SK-N-SH (cell line): ENCODE results near the gene UQCRHL. TPM values are rescaled to one million over a fixed set of nuclear protein-coding genes. Genes with fewer than 3 reads are reported as not detected.

Source experiments
- CTCF ChIA-PET: fragments of 300-600, 350-600 bp; formaldehyde crosslinking; extraction: SDS; loops from one replicate; lab custom pipeline; 2021; lab: Yijun Ruan, JAX
- POLR2A ChIA-PET: fragments of 350-600 bp; sonication (Branson Sonifier 250); formaldehyde crosslinking; extraction: SDS; loops from one replicate; lab custom pipeline; 2020; ENCODE audit warnings: antibody characterized with exemption, inconsistent platforms; lab: Yijun Ruan, JAX
- DNase-seq: peaks from one replicate; pipeline ENCODE4 v3.0.0; 2012
- H2AFZ ChIP-seq: fragments of 200-600 bp; sonication (generic); 2 replicates; pipeline ENCODE4 v1.8.1; 2016; ENCODE audit warnings: antibody characterized with exemption, mild to moderate bottlenecking, low read depth
- H3F3A ChIP-seq: fragments of 200-600 bp; sonication (generic); replicated peaks from 2 replicates; pipeline ENCODE3; 2016; ENCODE audit warnings: antibody characterized with exemption, mild to moderate bottlenecking; ENCODE audit not compliant: insufficient read depth
- H3K27ac ChIP-seq, 2 experiments: fragments of 200-500 bp in 1 of 2; fragments of 200-600 bp in 1 of 2; sonication (Bioruptor generic) in 1 of 2; sonication (generic), shearing (Covaris generic) in 1 of 2; 2 replicates each; pipeline versions ENCODE4 v1.5.1 to v1.6.1; 2014 to 2016; ENCODE audit warnings: low read depth in 2 of 2, inconsistent platforms in 1 of 2, low read length in 1 of 2, mild to moderate bottlenecking in 1 of 2, mixed read lengths in 1 of 2
- H3K27me3 ChIP-seq: fragments of 200-600 bp; sonication (generic), shearing (Covaris generic); 2 replicates; pipeline ENCODE4 v1.6.1; 2016; ENCODE audit warnings: mixed run types; ENCODE audit not compliant: insufficient read depth
- H3K36me3 ChIP-seq, 2 experiments: fragments of 200-500 bp in 1 of 2; fragments of 200-600 bp in 1 of 2; sonication (Bioruptor generic) in 1 of 2; sonication (generic) in 1 of 2; replicated peaks in 1 of 2; 2 replicates each; pipeline versions ENCODE3 to v1.5.1; 2014 to 2016; ENCODE audit warnings: low read length in 1 of 2, mild to moderate bottlenecking in 1 of 2; ENCODE audit not compliant: insufficient read depth in 2 of 2, control insufficient read depth in 1 of 2
- H3K4me1 ChIP-seq, 2 experiments: fragments of 200-500 bp in 1 of 2; fragments of 200-600 bp in 1 of 2; sonication (Bioruptor generic) in 1 of 2; sonication (generic), shearing (Covaris generic) in 1 of 2; 2 replicates each; pipeline versions ENCODE4 v1.5.1 to v1.6.1; 2014 to 2016; ENCODE audit warnings: low read depth in 1 of 2, low read length in 1 of 2, mixed run types in 1 of 2; ENCODE audit not compliant: insufficient read depth in 2 of 2, control insufficient read depth in 1 of 2
- H3K4me2 ChIP-seq: fragments of 200-600 bp; sonication (generic), shearing (Covaris generic); 2 replicates; pipeline ENCODE4 v1.6.1; 2017; ENCODE audit warnings: mixed run types
- H3K4me3 ChIP-seq, 2 experiments: fragments of 200-500 bp in 1 of 2; fragments of 200-600 bp in 1 of 2; sonication (Bioruptor generic) in 1 of 2; sonication (generic), shearing (Covaris generic) in 1 of 2; 2 replicates each; pipeline versions ENCODE4 v1.5.1 to v1.8.1; 2014 to 2016; ENCODE audit warnings: low read depth in 2 of 2, inconsistent platforms in 1 of 2, low read length in 1 of 2, mild to moderate bottlenecking in 1 of 2, mixed read lengths in 1 of 2, moderate library complexity in 1 of 2
- H3K79me2 ChIP-seq: fragments of 200-600 bp; sonication (generic); 2 replicates; pipeline ENCODE4 v1.8.1; 2017; ENCODE audit warnings: mild to moderate bottlenecking; ENCODE audit not compliant: insufficient read depth
- H3K9ac ChIP-seq: fragments of 200-600 bp; sonication (generic); 2 replicates; pipeline ENCODE4 v1.6.1; 2017; ENCODE audit warnings: mixed run types
- H3K9me2 ChIP-seq: fragments of 200-600 bp; sonication (generic); 2 replicates; pipeline ENCODE4 v1.6.1; 2017; ENCODE audit warnings: mixed run types
- H3K9me3 ChIP-seq: fragments of 200-600 bp; sonication (generic); 2 replicates; pipeline ENCODE4 v1.6.1; 2017; ENCODE audit warnings: mixed run types, mild to moderate bottlenecking, moderate library complexity
- H4K20me1 ChIP-seq: fragments of 200-600 bp; sonication (generic); 2 replicates; pipeline ENCODE4 v1.6.1; 2017; ENCODE audit warnings: mild to moderate bottlenecking, mixed run types; ENCODE audit not compliant: insufficient read depth
- ELF1 ChIP-seq: IDR thresholded peaks from 2 replicates; pipeline ENCODE4 v1.4.0; 2012
- FOSL2 ChIP-seq: IDR thresholded peaks from 2 replicates; pipeline ENCODE4 v1.4.0; 2012; ENCODE audit warnings: low read depth, mild to moderate bottlenecking, moderate library complexity, borderline replicate concordance
- FOXJ3 ChIP-seq: sonication (generic); formaldehyde crosslinking; IDR thresholded peaks from 2 replicates; pipeline ENCODE4 v1.5.1; 2020; ENCODE audit warnings: mild to moderate bottlenecking, missing genetic modification reagents
- NRF1 ChIP-seq: IDR thresholded peaks from 2 replicates; pipeline ENCODE4 v1.6.1; 2012; ENCODE audit warnings: low read depth, mild to moderate bottlenecking, low read length
- RFX5 ChIP-seq: IDR thresholded peaks from 2 replicates; pipeline ENCODE4 v1.6.1; 2012; ENCODE audit warnings: mild to moderate bottlenecking, improper control_type of control experiment, low read length
- WGBS: methylation state at CpG from one replicate; pipeline ENCODE4 v1.1.6; 2017; ENCODE audit warnings: low lambda C conversion rate; 5-methylcytosine and 5-hydroxymethylcytosine counted together
- polyA plus RNA-seq, 3 experiments: library from polyadenylated mRNA; depleted of rRNA; stranded (reverse); fragments of >200 nt; gene quantifications; 2 replicates each; pipeline ENCODE4 v1.2.3, GENCODE V29; 2012
- TF ChIP-seq, protein P1 (sequence below): IDR thresholded peaks from 2 replicates; pipeline ENCODE4 v1.4.0; 2012; ENCODE audit warnings: low read depth
- TF ChIP-seq, protein P2 (sequence below): IDR thresholded peaks from 2 replicates; pipeline ENCODE4 v1.4.0; 2012; ENCODE audit warnings: low read depth, borderline replicate concordance

The UQCRHL gene
- polyA plus RNA-seq, 1 of the 3 experiments (the other 2 are of a cell fraction), result 2.8 TPM

- Histone ChIP-seq H3K27me3 (no peaks in the 10 kb centered on the region), H3K4me2 (peak overlapping the region; percentile 100), H4K20me1 (no peaks in the 10 kb centered on the region), H2AFZ (peak overlapping the region; percentile 81), H3K9me2 (no peaks in the 10 kb centered on the region), H3K4me3 (peak overlapping the region; percentile 61 to 98), H3K9me3 (no peaks in the 10 kb centered on the region; the same call in 1 of the 2 replicates), H3K27ac (peak overlapping the region; percentile 98 to 100), H3K36me3 (peaks cover 0 to 6% of the 10 kb centered on the region in 2 experiments), H3F3A (peaks cover 34% of the 10 kb centered on the region), H3K9ac (peak overlapping the region; percentile 99), H3K79me2 (peaks cover 27% of the 10 kb centered on the region), H3K4me1 (peaks cover 3 to 12% of the 10 kb centered on the region in 2 experiments; a peak in 2 of 4 replicates)
- POLR2A ChIA-PET, result interaction anchor here (0.6 to 2.3 kb wide), 9 partner anchors 11 to 1624 kb away, joined by 3 to 19 read pairs (median 5); partner anchors contain the start of gene SPEN
- WGBS, result under 1% methylated on average over 10 of the region's 10 CpGs
- DNase-seq, result no peak
- CTCF ChIA-PET, result interaction anchor here (0.7 to 2.3 kb wide), 5 partner anchors 10 to 379 kb away, joined by 3 to 15 read pairs (median 3); no protein-coding TSS in a partner anchor
- TF ChIP-seq FOXJ3 (CRISPR knock-in tag) (no peak), RFX5 (0 out of 2 replicates have a peak, but pooled peaks have one; percentile 73), NRF1 (peak; percentile 57)
Measured at GRCh38 chr1:15833842-15834405, 26.5 kb upstream of the UQCRHL start.

DNA sequence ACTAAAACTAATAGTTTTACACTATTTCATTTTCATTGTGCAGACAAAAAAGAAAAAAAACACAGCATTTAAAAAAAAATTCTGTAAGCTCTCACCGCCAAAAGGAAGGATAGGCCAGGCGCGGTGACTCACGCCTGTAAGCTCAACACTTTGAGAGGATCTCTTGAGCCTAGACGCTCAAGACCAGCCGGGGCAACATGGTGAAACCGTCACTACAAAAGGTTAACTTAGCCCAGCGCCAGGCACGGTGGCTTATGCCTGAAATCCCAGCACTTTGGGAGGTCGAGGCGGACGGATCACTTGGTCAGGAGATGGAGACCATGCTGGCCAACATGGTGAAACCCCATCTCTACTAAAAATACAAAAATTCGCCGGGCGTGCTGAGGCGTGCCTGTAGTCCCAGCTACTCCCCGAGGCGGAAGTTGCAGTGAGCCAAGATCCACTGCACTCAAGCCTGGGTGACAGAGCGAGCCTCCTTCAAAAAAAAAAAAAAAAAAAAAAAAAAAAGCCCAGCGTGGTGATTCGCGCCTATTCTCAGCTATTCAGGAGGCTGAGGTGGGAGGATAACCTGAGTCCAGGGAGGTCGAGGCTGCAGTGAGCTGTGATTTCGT lies 25.7 kb upstream of the UQCRHL start:
- Histone ChIP-seq H4K20me1 (no peaks in the 10 kb centered on the region), H3K4me1 (peaks cover 3 to 12% of the 10 kb centered on the region in 2 experiments; a peak in 2 of 4 replicates), H3K4me2 (peak overlapping the region; percentile 100), H3K9me3 (no peaks in the 10 kb centered on the region; the same call in 1 of the 2 replicates), H3K79me2 (peaks cover 27% of the 10 kb centered on the region), H2AFZ (peak overlapping the region; percentile 60; the same call in 1 of the 2 replicates), H3K27me3 (no peaks in the 10 kb centered on the region), H3K4me3 (peak overlapping the region; percentile 61 to 98), H3F3A (peaks cover 34% of the 10 kb centered on the region), H3K9me2 (no peaks in the 10 kb centered on the region), H3K36me3 (peaks cover 0 to 6% of the 10 kb centered on the region in 2 experiments), H3K9ac (peak overlapping the region; percentile 99), H3K27ac (peak overlapping the region in 1 of 2 experiments; percentile 100; a peak in 3 of 4 replicates)
- no peak for DNase-seq
- TF ChIP-seq, protein P1, sequence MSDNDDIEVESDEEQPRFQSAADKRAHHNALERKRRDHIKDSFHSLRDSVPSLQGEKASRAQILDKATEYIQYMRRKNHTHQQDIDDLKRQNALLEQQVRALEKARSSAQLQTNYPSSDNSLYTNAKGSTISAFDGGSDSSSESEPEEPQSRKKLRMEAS, result 0 out of 2 replicates have a peak, but pooled peaks have one; percentile 14
- TF ChIP-seq FOSL2 (peak; percentile 19; the same call in 1 of the 2 replicates), ELF1 (0 out of 2 replicates have a peak, but pooled peaks have one; percentile 27)
- TF ChIP-seq, protein P2, sequence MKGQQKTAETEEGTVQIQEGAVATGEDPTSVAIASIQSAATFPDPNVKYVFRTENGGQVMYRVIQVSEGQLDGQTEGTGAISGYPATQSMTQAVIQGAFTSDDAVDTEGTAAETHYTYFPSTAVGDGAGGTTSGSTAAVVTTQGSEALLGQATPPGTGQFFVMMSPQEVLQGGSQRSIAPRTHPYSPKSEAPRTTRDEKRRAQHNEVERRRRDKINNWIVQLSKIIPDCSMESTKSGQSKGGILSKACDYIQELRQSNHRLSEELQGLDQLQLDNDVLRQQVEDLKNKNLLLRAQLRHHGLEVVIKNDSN, result no peak
- WGBS, result 31% methylated on average over 24 of the region's 24 CpGs
- ChIA-PET POLR2A (interaction anchor here (1.0 to 2.3 kb wide), 7 partner anchors 12 to 416 kb away, joined by 3 to 19 read pairs (median 6); partner anchors contain the start of gene SPEN), CTCF (interaction anchor here (0.7 to 2.3 kb wide), 6 partner anchors 9 to 380 kb away, joined by 3 to 15 read pairs (median 4); no protein-coding TSS in a partner anchor)
